ENCODE data around the gene SERPINA10. TPM values are rescaled to one million over a fixed set of nuclear protein-coding genes. Genes with fewer than 3 reads are reported as not detected.

The SERPINA10 gene, protein sequence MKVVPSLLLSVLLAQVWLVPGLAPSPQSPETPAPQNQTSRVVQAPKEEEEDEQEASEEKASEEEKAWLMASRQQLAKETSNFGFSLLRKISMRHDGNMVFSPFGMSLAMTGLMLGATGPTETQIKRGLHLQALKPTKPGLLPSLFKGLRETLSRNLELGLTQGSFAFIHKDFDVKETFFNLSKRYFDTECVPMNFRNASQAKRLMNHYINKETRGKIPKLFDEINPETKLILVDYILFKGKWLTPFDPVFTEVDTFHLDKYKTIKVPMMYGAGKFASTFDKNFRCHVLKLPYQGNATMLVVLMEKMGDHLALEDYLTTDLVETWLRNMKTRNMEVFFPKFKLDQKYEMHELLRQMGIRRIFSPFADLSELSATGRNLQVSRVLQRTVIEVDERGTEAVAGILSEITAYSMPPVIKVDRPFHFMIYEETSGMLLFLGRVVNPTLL
- not detected for total RNA-seq
- long read RNA-seq, donor 1: 0 reads
- long read RNA-seq, donor 2: 0 reads

DNA sequence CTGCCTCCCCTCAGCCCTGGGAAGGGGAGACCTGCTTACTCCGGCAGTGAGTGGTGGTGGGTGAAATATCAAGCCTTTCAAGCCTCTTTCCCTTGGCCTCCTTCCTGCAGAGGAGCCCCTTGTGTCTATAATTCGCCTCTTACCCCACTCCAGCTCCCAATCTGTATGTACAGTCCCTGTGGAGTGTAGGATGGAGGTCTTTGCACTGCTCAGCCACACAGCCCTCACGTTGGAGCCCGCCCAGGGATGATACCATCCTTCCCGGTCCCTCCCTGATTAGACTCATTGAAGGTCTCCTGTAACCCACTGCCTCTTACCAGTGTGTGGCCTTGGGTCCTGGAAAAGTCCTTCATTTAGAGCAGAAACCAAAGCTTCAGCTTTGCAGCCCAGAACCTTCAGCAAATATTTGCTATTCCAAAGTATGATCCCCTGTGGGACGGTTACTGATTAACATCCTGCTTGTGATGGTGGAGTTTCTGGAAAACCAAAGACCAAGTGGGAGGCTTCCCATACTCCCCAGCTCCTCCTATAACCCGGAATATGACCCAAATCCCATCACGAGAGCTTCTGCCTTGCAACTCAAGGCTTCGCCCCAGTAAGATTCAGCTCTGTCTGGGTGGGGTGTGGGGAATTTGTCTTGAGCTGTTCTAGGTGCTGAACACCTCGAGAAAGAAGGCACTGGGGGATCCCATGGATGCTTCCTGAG, at the start of gene SERPINA10:
SERPINA10 (minus strand) TSS at position 397 of the 706 bp plus-strand sequence. CDS start 2,675 bp downstream, outside the sequence.
- DNase-seq (ENCODE audit: low spot score): no peak
- intact Hi-C loops (cut with DNase I): no loop called here

DNA sequence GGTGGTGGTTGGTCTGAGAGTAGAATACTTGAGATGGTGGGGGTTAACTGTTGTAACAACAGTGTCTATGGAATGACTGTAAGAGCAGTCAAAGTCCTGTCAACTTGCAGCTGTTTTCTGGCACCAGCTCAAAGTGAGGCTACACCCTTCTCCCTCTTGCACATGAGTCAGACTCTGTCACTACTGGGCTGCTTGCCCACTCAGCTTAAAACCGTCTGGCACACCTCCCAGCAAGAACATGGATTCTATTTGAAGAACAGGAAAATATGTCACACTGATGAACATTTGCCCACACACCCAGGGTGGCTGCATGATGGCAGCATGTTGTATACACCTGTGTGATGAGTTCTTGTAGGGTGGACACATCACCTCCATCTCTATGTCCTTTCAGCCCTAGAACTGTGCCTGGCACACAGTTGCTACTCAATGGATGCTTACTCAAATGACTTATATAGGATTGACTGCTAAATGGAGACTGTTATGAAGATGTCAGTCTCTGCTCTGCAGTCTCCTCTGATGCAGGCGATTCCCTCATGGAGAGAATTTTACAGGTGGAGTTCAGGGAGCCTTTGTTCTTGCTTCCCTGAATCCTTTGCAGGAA, 49.4 kb upstream of the SERPINA10 start:
- intact Hi-C loops (cut with DNase I): no loop called here
- DNase-seq (ENCODE audit: low spot score): peak; percentile 96

DNA sequence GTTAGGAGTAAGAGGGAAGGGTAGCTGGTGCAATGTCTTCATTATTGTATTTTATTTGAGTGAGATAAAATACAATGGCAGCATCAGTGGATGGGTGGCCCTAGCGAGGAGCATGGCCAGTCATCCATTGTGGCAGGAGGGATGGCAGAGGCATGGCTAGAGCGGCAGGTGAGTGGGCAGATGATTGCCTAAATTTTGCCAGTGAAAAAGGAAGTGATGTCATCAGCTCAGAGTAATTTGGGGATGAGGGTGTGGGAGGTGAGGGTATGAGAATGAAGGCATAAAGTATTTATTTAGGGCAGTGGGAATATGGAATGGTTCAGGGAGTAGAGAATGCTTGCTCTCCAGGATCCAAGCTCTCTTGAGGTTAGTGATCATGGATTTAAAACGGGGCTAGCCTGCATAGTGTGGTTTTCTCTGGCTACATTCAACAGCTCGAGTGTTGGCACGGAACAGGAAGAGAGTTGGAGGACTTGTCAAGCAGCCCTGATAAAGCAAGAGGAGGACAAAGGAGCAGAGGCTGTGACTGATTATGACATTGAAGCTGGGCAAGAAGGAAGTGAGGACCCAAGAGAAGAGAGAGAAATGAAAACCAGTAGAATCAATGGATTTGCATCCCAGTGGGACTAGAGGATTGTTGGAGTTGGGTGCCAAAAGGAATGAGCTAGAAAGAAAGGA, 48.7 kb upstream of the SERPINA10 start:
- DNase-seq (ENCODE audit: low spot score): no peak
- intact Hi-C loops (cut with DNase I): no loop called here

DNA sequence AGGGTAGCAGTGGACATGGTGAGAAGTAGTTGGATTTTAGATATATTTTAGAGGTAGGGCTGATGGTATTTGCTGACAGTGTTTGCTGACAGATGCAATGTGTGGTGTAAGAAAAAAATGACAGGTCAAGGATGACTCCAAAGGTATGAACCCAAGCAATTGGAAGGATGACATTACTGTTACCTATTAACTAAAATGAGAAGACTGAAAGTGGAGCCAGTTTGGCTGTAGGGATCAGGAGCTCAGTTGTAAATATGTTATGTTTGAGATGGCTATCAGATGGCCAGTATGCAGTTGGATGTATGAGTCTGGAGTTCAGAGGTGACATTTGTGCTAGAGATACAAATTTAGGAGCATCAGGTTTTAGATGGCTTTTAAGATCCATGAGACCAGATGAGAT, 47.5 kb upstream of the SERPINA10 start:
- DNase-seq (ENCODE audit: low spot score): no peak
- intact Hi-C loops (cut with DNase I): no loop called here

DNA sequence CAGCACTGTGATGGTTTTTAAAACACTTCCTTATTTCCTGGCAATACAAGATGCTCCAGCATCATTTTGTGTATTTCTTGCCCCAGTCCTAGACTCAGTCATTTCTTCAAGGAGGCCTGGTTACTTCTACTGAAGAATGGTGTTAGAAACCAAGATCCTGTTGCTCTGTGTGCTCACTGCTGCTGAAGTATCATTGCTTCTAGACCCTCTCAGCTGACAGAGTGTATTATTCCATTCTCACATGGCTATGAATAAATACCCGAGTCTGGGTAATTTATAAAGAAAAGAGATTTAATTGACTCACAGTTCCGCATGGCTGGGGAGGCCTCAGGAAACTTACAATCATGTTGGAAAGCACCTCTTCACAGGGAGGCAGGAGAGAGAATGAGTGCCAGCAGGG, 45.0 kb upstream of the SERPINA10 start:
- no peak for DNase-seq (ENCODE audit: low spot score)
- intact Hi-C loops (cut with DNase I): no loop called here

DNA sequence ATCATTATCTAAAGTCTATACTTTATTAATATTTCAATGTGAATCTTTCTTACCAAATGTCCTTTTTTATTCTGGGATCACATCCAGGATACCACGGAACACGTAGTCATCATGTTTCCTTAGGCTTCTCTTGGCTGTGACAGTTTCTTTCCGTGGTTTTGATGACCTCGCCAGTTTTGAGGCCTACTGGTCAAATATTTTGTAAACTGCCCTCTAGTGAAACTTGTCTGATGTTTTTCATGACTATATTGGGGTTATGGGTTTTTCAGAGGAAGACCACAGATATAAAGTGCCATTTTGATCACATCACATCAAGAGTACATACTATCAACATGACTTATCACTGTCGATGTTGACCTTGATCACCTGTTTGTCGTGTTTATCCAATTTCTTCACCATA, 44.2 kb upstream of the SERPINA10 start:
- intact Hi-C loops (cut with DNase I): no loop called here
- DNase-seq (ENCODE audit: low spot score): no peak

DNA sequence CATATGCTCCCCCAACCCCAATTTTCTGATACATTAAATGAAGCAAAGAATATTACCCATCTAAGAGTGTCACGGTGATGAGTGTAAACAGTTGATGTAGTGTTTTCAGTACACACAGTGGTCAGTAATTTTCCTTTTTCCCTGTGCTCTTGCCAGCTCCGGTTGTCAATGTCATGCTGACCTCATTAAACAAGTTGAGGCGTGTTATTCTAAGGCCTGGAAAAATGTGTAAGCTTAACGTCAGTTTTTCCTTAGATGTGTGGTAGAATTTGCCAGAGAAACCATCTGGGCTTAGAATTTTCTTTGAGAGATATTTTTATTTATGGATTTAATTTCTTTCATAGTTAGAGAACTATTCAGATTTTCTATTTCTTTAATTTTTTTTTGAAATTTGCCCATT, 41.8 kb upstream of the SERPINA10 start:
- intact Hi-C loops (cut with DNase I): no loop called here
- no peak for DNase-seq (ENCODE audit: low spot score)

DNA sequence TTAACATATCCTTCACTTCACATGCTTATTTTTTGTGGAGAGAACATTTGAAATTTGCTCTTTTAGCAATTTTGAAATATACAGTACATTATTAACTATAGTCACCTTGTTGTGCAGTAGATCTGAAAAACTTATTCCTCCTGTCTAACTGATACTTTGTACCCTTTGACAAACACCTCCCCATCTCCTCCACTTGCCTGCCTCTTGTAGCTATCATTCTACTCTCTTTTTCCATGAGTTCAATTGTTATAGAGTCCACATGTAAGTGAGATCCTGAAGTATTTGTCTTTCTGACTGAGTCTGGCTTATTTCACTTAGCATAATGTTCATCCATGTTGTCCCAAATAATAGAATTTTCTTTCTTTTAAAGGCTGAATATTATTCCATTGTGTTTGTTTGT, 39.5 kb upstream of the SERPINA10 start:
- intact Hi-C loops (cut with DNase I): loop anchor here in 1 of 2 donors (2.0 kb wide), 1 partner anchor 50 kb away; no protein-coding TSS in a partner anchor
- no peak for DNase-seq (ENCODE audit: low spot score)

DNA sequence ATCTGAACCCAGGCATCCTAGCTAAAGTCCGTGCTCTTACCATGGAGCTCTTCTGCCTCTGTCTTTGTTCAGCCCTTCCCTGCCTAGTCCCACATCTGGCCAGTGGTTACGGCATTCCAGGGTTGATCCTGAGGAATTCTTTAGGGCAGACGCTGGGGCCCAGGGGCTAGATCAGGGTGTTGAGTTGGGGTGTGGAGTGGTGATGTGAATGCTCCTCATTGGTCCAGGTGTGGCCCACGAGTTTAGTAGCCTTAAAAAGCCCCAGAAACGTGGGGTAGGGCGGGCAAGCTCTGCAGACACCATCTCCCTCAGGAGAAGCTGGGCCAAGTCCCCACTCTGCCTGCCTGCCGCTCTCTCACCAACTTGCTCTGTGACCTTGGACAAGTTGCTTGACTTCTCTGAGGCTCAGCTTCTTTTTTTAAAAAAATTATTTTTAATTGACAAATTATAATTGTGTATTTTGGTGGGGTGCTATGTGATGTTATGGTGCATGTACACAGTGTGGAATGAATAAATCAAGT, 39.1 kb upstream of the SERPINA10 start:
- intact Hi-C loops (cut with DNase I): loop anchor here in 1 of 2 donors (2.0 kb wide), 1 partner anchor 51 kb away; no protein-coding TSS in a partner anchor
- no peak for DNase-seq (ENCODE audit: low spot score)

DNA sequence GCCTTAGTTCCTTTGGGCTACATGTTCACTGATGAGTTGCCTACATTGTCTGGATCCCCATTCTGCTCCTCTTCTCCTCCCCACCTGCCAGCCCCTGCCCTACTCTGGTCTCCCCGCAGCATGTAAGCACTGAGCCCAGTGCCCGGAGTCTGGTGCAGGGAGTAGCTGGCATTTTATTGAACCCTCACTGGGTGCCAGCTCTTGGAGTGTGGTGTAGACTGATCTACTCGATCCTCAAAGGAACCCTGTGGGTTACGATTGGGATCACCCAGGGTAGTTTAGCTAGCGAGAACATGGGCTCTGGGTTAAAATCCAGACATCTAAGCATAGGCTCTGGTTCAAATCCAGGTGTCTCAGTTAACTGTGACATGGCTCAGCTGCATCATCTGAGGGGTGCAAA, 38.4 kb upstream of the SERPINA10 start:
- intact Hi-C loops (cut with DNase I): no loop called here
- no peak for DNase-seq (ENCODE audit: low spot score)

DNA sequence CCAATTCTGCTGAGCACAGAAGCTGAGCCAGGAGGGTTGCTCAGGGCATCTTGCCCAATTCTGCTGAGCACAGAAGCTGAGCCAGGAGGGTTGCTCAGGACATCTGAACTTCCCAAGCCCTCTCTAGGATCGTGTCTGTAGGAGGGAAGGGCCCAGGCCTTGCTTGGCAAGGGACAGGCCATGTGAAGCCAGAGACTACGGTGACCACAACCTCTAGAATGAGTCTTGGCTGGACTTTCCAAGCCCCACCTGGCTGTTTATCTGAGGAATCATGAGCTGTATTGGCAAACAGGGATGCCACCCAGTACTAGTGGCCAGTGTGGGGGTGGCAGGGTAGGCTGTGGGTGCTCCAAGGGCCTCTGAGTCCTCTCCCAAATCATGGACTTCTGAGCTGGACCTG, 37.8 kb upstream of the SERPINA10 start:
- no peak for DNase-seq (ENCODE audit: low spot score)
- intact Hi-C loops (cut with DNase I): no loop called here

DNA sequence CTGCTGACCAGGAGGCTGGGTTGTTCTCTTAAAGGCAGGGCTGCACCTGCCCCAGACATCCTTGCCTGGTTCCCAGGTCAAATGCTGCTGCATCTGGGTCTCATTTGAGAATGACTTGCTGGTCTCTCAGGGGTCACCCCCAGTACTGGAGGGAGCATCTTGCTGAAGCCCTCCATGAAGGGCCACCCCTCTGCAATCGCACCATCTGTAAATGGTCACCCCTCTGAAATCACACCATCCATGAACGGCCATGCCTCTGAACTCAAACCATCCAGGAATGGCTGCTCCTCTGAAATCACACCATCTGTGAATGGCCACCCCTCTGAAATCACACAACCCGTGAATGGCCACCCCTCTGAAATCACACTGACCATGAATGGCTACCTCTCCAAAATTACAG, 37.4 kb upstream of the SERPINA10 start:
- intact Hi-C loops (cut with DNase I): no loop called here
- no peak for DNase-seq (ENCODE audit: low spot score)

DNA sequence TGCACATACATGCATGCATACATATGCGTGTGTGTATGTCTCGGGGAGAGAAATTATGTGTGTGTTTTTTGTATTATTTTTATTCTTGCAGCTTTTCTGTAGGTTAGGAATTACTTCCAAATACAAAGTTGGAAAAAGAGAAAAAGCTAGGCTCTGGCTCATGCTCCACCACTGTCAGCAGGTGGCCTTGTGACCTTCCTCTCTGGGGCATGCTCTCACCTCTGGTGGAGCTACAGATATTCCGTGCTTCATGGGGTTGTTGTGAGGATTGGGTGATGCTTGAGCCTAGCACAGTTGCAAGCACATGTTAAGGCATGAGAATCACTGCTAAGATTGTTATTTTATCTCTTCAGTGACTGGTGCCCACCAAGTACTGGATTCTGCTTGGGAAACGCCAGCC, 36.8 kb upstream of the SERPINA10 start:
- no peak for DNase-seq (ENCODE audit: low spot score)
- intact Hi-C loops (cut with DNase I): no loop called here

DNA sequence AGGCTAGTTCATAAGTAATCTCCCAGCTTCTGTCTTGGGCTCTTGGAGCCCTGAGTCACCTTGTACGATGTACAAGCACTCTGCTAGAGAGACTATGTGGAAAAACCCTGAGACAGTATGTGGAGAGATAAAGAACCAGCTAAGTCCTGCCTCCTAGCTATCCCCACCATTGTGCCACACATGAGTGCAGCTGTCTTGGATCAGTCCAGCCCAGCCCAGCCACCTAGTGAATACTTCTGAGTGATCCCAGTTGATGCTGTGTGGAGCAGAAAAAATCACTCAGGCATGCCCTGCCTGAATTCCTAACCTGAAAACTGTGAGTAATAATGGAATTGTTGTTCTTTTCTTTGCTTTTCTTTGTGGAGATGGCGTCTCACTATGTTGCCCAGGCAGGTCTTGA, 35.1 kb upstream of the SERPINA10 start:
- intact Hi-C loops (cut with DNase I): no loop called here
- no peak for DNase-seq (ENCODE audit: low spot score)

DNA sequence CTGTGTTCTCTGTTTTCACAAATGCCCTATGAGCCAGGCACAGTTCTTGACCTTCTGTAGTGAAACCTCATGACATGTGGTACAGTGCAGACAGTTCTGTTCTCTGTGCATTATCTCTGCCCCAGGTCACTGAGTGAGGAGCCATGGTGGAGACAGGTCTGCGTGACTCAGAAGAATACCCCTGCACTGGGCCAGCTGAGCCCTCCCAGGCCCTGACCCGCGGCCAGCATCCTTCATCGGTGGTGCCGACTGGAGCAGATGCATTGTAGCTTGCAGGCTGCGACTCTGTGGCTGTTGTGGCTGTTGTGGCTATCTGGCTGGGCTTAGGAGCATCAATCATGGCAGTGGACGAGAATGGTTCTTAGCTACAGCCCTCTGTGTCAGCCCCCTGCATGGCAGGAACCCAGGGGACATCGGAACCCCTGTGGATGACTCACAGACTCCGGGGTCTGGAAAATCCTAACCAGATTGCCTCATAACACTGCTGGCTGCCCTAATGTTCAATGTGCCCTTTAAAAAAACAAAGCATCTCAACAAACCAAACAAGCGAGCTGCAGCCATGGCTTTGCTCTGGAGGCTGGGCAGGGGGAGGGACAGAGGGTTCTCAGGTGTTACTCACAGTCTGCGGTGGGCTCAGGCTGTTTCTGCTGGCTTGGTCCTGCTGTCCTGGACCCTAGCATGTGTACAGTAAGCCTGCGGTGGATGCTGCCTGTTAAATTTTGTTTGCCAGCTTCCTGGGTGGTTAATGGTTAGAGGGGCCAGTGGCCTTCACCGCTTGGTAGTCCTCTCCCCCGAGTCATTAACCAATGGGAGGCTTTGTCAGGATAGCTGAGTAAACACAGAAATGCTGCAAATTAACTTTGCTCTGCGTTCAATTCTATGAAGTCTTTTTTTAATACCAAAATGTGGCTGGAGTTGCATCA, 29.8 kb upstream of the SERPINA10 start, which contains the start of gene SERPINA6:
SERPINA6 (minus strand) TSS at position 689 of the 923 bp plus-strand sequence. CDS start 8,688 bp downstream, outside the sequence.
- intact Hi-C loops (cut with DNase I): no loop called here
- no peak for DNase-seq (ENCODE audit: low spot score)

DNA sequence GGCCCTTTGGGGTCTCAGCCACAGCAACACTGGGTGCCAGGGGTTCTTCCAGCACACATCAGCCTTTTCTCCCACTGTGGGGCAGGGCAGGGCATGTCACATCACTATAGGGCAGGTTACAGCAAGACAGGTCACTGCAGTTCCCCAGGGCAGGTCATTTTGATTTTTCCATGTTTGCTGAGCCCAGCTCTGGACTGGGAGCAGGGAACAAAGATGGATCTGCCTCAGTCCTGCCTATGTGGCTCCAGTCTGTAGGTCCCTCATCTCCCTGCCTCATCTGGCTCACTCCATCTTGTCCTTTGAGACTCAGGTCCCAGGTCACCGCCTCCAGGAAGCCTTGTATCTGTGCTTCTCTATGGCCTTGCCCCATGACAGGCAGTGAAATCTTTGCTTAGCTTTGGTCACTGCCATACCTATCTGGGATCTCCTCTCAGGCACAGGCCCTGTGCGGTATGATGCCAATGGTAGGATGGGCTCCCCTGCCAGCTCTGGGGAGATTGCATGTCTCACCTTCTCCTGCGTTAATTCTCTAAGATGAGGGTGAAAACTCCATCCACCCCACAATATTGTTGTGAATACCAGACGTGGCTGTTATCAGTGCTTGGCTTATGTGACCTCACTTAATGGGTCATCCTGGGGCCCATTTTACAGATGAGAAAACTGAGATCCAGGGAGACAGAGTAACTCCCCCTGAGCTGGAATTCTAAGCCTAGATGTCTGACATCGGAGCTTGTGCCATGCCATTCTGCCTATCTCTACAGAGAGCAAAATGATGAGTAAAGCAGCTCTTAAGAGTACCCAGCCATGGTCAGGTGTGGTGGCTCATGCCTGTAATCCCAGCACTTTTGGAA, 28.6 kb upstream of the SERPINA10 start:
- DNase-seq (ENCODE audit: low spot score): no peak
- intact Hi-C loops (cut with DNase I): no loop called here

DNA sequence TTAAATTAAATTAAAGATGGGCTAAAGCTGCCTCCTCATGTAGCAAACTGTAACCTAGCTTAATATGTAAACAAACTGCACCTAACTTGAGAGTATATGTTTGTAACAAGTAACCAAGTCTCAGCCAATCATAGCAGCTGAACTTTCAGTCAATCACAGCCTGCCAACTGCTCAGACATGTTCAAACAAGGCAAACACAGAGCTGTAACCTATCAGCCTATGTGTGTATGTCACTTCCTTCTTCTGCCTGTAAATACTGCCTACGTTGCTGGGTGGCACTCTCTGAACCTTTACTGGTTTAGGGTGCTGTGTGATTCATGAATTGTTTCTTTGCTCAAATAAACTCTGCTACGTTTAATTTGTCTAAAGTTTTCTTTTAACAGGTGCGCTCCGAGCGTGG, 27.2 kb upstream of the SERPINA10 start:
- intact Hi-C loops (cut with DNase I): no loop called here
- DNase-seq (ENCODE audit: low spot score): no peak
